Trophoblast cell (in vitro differentiated cells and primary cell): ENCODE data around the gene TTC21A.

Source experiments
- DNase-seq, 2 donors: peaks; one replicate each; pipeline ENCODE4 v3.0.0-alpha.2; 2016
- H2AFZ ChIP-seq: 2 replicates; pipeline ENCODE4 v1.6.1; 2013; ENCODE audit warnings: low read length, moderate library complexity, mild to moderate bottlenecking; ENCODE audit not compliant: insufficient read depth, poor library complexity
- H2AK5ac ChIP-seq: 2 replicates; pipeline ENCODE4 v1.6.1; 2013; ENCODE audit warnings: mild to moderate bottlenecking, low read length
- H2BK120ac ChIP-seq: 2 replicates; pipeline ENCODE4 v1.6.1; 2013; ENCODE audit warnings: low read length, mild to moderate bottlenecking, moderate library complexity; ENCODE audit not compliant: insufficient read depth, poor library complexity
- H2BK12ac ChIP-seq: 2 replicates; pipeline ENCODE4 v1.6.1; 2013; ENCODE audit warnings: mild to moderate bottlenecking, low read length, moderate library complexity
- H2BK5ac ChIP-seq: 2 replicates; pipeline ENCODE4 v1.6.1; 2013; ENCODE audit warnings: low read length, low read depth, moderate library complexity, mild to moderate bottlenecking; ENCODE audit not compliant: poor library complexity
- H3K14ac ChIP-seq: 2 replicates; pipeline ENCODE4 v1.6.1; 2013; ENCODE audit warnings: mild to moderate bottlenecking, low read length
- H3K18ac ChIP-seq: 2 replicates; pipeline ENCODE4 v1.6.1; 2013; ENCODE audit warnings: mild to moderate bottlenecking, low read length
- H3K23ac ChIP-seq: 2 replicates; pipeline ENCODE4 v1.6.1; 2013; ENCODE audit warnings: low read length
- H3K27ac ChIP-seq: 2 replicates; pipeline ENCODE4 v1.5.1; 2013; ENCODE audit warnings: low read depth, mild to moderate bottlenecking, inconsistent platforms, low read length, moderate library complexity
- H3K27me3 ChIP-seq: 2 replicates; pipeline ENCODE4 v1.6.1; 2013; ENCODE audit warnings: inconsistent platforms, mild to moderate bottlenecking, low read length, moderate library complexity; ENCODE audit not compliant: insufficient read depth
- H3K36me3 ChIP-seq, 2 experiments: 1 replicate in 1 of 2; 2 replicates in 1 of 2; pipeline ENCODE4 v1.6.1; 2013; ENCODE audit warnings: low read length in 2 of 2, mild to moderate bottlenecking in 2 of 2, moderate library complexity in 1 of 2; ENCODE audit not compliant: insufficient read depth in 2 of 2, control insufficient read depth in 1 of 2
- H3K4ac ChIP-seq: 2 replicates; pipeline ENCODE4 v1.6.1; 2013; ENCODE audit warnings: low read depth, mild to moderate bottlenecking, low read length, moderate library complexity
- H3K4me1 ChIP-seq, 2 experiments: 1 replicate in 1 of 2; 2 replicates in 1 of 2; pipeline ENCODE4 v1.6.1; 2013; ENCODE audit warnings: low read length in 2 of 2, mild to moderate bottlenecking in 2 of 2, moderate library complexity in 1 of 2; ENCODE audit not compliant: insufficient read depth in 2 of 2, control insufficient read depth in 1 of 2
- H3K4me2 ChIP-seq: 2 replicates; pipeline ENCODE4 v1.6.1; 2013; ENCODE audit warnings: inconsistent platforms, mild to moderate bottlenecking, low read length, moderate library complexity
- H3K4me3 ChIP-seq: 2 replicates; pipeline ENCODE4 v1.5.1; 2013; ENCODE audit warnings: mild to moderate bottlenecking, low read depth, low read length, inconsistent platforms
- H3K79me1 ChIP-seq: one replicate; pipeline ENCODE4 v1.6.1; 2013; ENCODE audit warnings: low read length
- H3K79me2 ChIP-seq: 2 replicates; pipeline ENCODE4 v1.6.1; 2013; ENCODE audit warnings: low read length, mild to moderate bottlenecking; ENCODE audit not compliant: control insufficient read depth, insufficient read depth, poor library complexity
- H3K9ac ChIP-seq: 2 replicates; pipeline ENCODE4 v1.6.1; 2013; ENCODE audit warnings: mild to moderate bottlenecking, low read length
- H3K9me3 ChIP-seq: 2 replicates; pipeline ENCODE4 v1.6.1; 2013; ENCODE audit warnings: low read depth, mild to moderate bottlenecking, control low read depth, inconsistent platforms, low read length; ENCODE audit not compliant: insufficient read depth
- H4K12ac ChIP-seq: 2 replicates; pipeline ENCODE4 v1.6.1; 2013; ENCODE audit warnings: low read depth, mild to moderate bottlenecking, low read length, moderate library complexity
- H4K8ac ChIP-seq: 2 replicates; pipeline ENCODE4 v1.6.1; 2013; ENCODE audit warnings: low read depth, mild to moderate bottlenecking, low read length, moderate library complexity
- H4K91ac ChIP-seq: one replicate; pipeline ENCODE4 v1.6.1; 2013; ENCODE audit warnings: low read depth, mild to moderate bottlenecking, low read length, moderate library complexity
- WGBS: extraction: QIAGEN DNeasy Blood & Tissue Kit; methylation state at CpG from one replicate; pipeline ENCODE4 v1.1.7; 2013; ENCODE audit warnings: missing lambda C conversion rate; ENCODE audit not compliant: insufficient read length, insufficient coverage; ENCODE audit errors: extremely low coverage; 5-methylcytosine and 5-hydroxymethylcytosine counted together

The TTC21A gene

DNA sequence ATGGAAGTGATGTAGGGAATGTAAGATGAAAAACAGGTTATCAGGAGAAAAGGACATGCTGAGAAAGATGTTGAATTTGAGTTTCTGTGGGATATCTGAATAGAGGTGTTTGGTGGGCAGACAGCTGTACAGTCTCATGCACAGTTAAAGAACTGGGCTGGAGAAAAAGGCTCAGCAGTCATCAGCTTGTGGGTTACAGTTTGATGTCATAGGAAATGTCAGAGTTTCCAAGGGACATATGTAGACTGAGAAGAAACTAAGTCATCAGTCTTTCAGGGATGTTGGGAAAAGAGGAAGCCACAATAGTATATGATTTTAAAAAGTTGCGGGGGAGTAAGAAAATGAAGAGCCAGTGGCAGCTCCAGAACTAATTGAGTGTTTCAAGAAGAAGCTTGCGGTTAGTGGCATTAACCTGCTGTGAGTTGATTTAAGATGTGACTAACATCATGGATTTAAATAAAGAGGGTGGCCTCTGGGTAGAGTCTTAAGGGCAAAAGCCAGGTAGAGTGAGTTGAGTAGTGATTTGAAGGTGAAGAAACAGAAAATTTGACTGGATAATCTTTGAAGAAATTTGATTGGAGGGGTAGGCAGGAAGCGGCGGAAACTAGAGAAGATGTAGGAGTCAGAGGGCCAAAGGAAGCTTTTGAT, 24.7 kb upstream of the TTC21A start:
- no CpG with 5 or more reads among the region's 4 CpGs for WGBS
- Histone ChIP-seq H3K9ac (no peak overlapping the region), H4K91ac (no peak overlapping the region), H3K18ac (no peak overlapping the region), H2AK5ac (no peak overlapping the region), H3K79me1 (no peaks in the 10 kb centered on the region), H3K79me2 (no peaks in the 10 kb centered on the region), H3K4ac (no peak overlapping the region), H3K4me3 (no peak overlapping the region), H3K14ac (no peak overlapping the region), H3K23ac (no peak overlapping the region), H2AFZ (no peak overlapping the region), H3K27ac (no peak overlapping the region), H3K36me3 (peaks cover 7 to 13% of the 10 kb centered on the region in 2 experiments), H2BK120ac (no peak overlapping the region), H2BK12ac (no peak overlapping the region), H3K9me3 (no peaks in the 10 kb centered on the region), H2BK5ac (no peak overlapping the region), H4K8ac (no peak overlapping the region), H3K4me1 (no peaks in the 10 kb centered on the region), H4K12ac (no peak overlapping the region), H3K27me3 (no peaks in the 10 kb centered on the region), H3K4me2 (no peak overlapping the region)
- DNase-seq = no peak

DNA sequence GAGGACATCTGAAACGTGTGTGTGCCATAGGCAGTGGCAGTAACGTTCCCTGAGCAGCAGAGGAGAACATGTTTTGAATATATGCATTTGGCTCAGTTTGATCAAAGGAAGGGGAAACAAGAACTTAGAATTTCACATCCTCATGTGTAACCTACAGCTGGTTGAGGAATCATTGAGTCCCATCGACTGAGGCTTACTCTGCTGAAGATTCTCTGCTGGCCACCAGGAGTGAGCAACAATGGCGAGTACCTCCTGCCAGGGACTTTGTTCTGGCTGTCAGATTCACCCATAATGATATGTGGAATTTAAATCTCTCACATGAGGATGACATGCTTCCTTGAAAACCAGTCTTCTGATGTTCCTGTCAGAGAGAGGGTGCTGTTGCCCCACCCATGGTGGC, 21.3 kb upstream of the TTC21A start:
- no peaks in the 10 kb centered on the region for H3K4me1 ChIP-seq
- no peak overlapping the region for H4K12ac ChIP-seq
- no peak overlapping the region for H3K18ac ChIP-seq
- H2BK12ac ChIP-seq = no peak overlapping the region
- H3K4me2 ChIP-seq = no peak overlapping the region
- H2BK5ac ChIP-seq = no peak overlapping the region
- H3K36me3 ChIP-seq = peaks cover 10 to 18% of the 10 kb centered on the region in 2 experiments
- no peak overlapping the region for H3K14ac ChIP-seq
- no peak for DNase-seq
- no peak overlapping the region for H2BK120ac ChIP-seq
- no peaks in the 10 kb centered on the region for H3K9me3 ChIP-seq
- no peak overlapping the region for H2AFZ ChIP-seq
- H3K27me3 ChIP-seq = no peaks in the 10 kb centered on the region
- no peaks in the 10 kb centered on the region for H3K79me1 ChIP-seq
- no peaks in the 10 kb centered on the region for H3K79me2 ChIP-seq
- no peak overlapping the region for H4K91ac ChIP-seq
- H3K4me3 ChIP-seq = no peak overlapping the region
- no peak overlapping the region for H3K27ac ChIP-seq
- no peak overlapping the region for H4K8ac ChIP-seq
- no peak overlapping the region for H3K4ac ChIP-seq
- no peak overlapping the region for H3K9ac ChIP-seq
- no peak overlapping the region for H3K23ac ChIP-seq
- H2AK5ac ChIP-seq = no peak overlapping the region
- no CpG with 5 or more reads among the region's 4 CpGs for WGBS

DNA sequence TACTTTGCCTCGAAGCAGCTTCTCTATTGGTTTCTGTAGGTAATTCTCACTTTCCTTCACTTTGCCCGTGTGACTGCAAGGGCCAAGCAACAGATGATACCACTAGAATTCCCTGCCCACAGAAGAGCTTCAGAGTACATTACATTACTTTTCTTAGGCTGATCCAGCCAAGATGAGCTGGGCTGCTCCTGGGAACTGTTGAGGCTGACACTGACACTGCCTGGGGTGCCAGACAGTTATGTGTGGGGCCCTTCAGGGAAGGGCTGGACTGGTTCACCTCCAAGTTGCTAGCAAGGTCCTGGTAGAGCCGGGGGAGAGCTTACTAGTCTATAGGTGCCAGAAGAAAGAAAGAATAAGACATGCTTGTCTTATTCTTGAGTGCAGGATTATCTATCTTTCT, 19.0 kb upstream of the TTC21A start:
- no peak overlapping the region for H3K23ac ChIP-seq
- no peak overlapping the region for H3K18ac ChIP-seq
- no peak for DNase-seq
- H2BK5ac ChIP-seq = no peak overlapping the region
- no peak overlapping the region for H2BK120ac ChIP-seq
- no peak overlapping the region for H4K8ac ChIP-seq
- H3K36me3 ChIP-seq = peaks cover 15 to 24% of the 10 kb centered on the region in 2 experiments
- no peak overlapping the region for H3K27ac ChIP-seq
- no peak overlapping the region for H3K4me2 ChIP-seq
- H2BK12ac ChIP-seq = no peak overlapping the region
- no peak overlapping the region for H3K14ac ChIP-seq
- H2AK5ac ChIP-seq = no peak overlapping the region
- no peaks in the 10 kb centered on the region for H3K79me2 ChIP-seq
- H3K4me1 ChIP-seq = no peaks in the 10 kb centered on the region
- no CpG with 5 or more reads among the region's 3 CpGs for WGBS
- H3K9ac ChIP-seq = no peak overlapping the region
- no peak overlapping the region for H4K12ac ChIP-seq
- no peaks in the 10 kb centered on the region for H3K79me1 ChIP-seq
- no peak overlapping the region for H3K4me3 ChIP-seq
- H3K9me3 ChIP-seq = no peaks in the 10 kb centered on the region
- no peak overlapping the region for H3K4ac ChIP-seq
- H3K27me3 ChIP-seq = no peaks in the 10 kb centered on the region
- H4K91ac ChIP-seq = no peak overlapping the region
- no peak overlapping the region for H2AFZ ChIP-seq

DNA sequence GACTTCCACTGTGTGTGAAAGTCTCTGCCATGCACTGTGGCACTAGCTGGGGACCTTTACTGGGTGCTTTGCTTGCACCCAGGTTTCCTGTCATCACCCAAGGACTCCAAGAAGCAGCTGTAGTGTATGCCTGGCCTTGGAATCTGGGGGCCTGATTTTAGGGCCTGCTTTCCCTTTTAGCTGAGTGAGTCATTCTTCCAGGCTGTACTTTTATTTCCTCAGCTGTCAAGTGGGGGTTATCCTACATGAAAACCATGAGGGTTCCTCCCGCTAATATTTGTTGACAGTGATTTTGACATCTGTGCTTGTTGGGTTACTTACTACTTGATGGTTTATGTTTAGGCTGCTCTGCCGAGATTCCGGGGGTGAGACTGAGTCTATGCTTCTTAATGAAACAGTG, 18.6 kb upstream of the TTC21A start:
- Histone ChIP-seq H3K14ac (no peak overlapping the region), H4K12ac (no peak overlapping the region), H3K4ac (no peak overlapping the region), H2BK120ac (no peak overlapping the region), H4K91ac (no peak overlapping the region), H3K4me3 (no peak overlapping the region), H2BK12ac (no peak overlapping the region), H4K8ac (no peak overlapping the region), H3K18ac (no peak overlapping the region), H3K9ac (no peak overlapping the region), H3K79me2 (no peaks in the 10 kb centered on the region), H3K36me3 (peaks cover 15 to 24% of the 10 kb centered on the region in 2 experiments), H3K4me2 (no peak overlapping the region), H2AK5ac (no peak overlapping the region), H2BK5ac (no peak overlapping the region), H2AFZ (no peak overlapping the region), H3K9me3 (no peaks in the 10 kb centered on the region), H3K27ac (no peak overlapping the region), H3K4me1 (no peaks in the 10 kb centered on the region), H3K27me3 (no peaks in the 10 kb centered on the region), H3K79me1 (no peaks in the 10 kb centered on the region), H3K23ac (no peak overlapping the region)
- no CpG with 5 or more reads among the region's 3 CpGs for WGBS
- DNase-seq = no peak
